GM12878 (cell line): Measurements from ENCODE around the gene PRR7. TPM values are rescaled to one million over a fixed set of nuclear protein-coding genes. Genes with fewer than 3 reads are reported as not detected.

ENCODE experiments used
- ATAC-seq: fragments of 200-7000 bp; cut with Tn5 transposase; 3 replicates; pipeline ENCODE4 v1.9.1; 2020; ENCODE audit warnings: mild to moderate bottlenecking, moderate library complexity
- BruUV-seq: library from RNA; stranded (reverse); fragments of 400-500 nt; replicated peaks from 2 replicates; lab custom pipeline; 2021; lab: Mats Ljungman, UMichigan
- CTCF ChIA-PET: fragments of 300-600 bp; sonication (Branson Sonifier 250); formaldehyde crosslinking; extraction: SDS; loops from one replicate; lab custom pipeline; 2021; ENCODE audit warnings: inconsistent platforms; lab: Yijun Ruan, JAX
- POLR2A ChIA-PET: fragments of 350-600 bp; formaldehyde crosslinking; extraction: SDS; loops from one replicate; lab custom pipeline; 2021; ENCODE audit warnings: inconsistent platforms; lab: Charles Lee
- RAD21 ChIA-PET: fragments of 300-600 bp; sonication (Branson Sonifier 250); formaldehyde crosslinking; loops from one replicate; lab custom pipeline; 2023; ENCODE audit warnings: antibody characterized with exemption; ENCODE audit not compliant: unreplicated experiment; lab: Charles Lee
- SMC1A ChIA-PET: fragments of 300-600 bp; sonication (Branson Sonifier 250); formaldehyde crosslinking; loops from one replicate; lab custom pipeline; 2023; ENCODE audit not compliant: unreplicated experiment, uncharacterized antibody; lab: Charles Lee
- DNase-seq: peaks from one replicate; pipeline ENCODE4 v3.0.0-alpha.2; 2011; ENCODE audit warnings: low read depth, low spot score
- FAIRE-seq: peaks from 3 replicates; lab custom pipeline; 2011; peaks lifted over from hg19 to GRCh38; lab: Jason Lieb, UNC
- H2AFZ ChIP-seq: 2 replicates; pipeline ENCODE4 v1.6.0; 2011; ENCODE audit warnings: low read depth, low read length, control low read depth; ENCODE audit not compliant: control insufficient read depth
- H3K27ac ChIP-seq: 2 replicates; pipeline ENCODE4 v1.5.1; 2011; ENCODE audit warnings: control low read depth; ENCODE audit not compliant: control insufficient read depth, insufficient read depth
- H3K27me3 ChIP-seq, 2 experiments: replicated peaks in 1 of 2; 2 replicates each; pipeline versions ENCODE4 v1.6.0 to v1.6.1; 2011; ENCODE audit warnings: low read length in 1 of 2; ENCODE audit not compliant: control insufficient read depth in 2 of 2, insufficient read depth in 2 of 2
- H3K36me3 ChIP-seq, 2 experiments: 2 replicates each; pipeline ENCODE4 v1.5.1; 2011; ENCODE audit warnings: low read length in 1 of 2; ENCODE audit not compliant: control insufficient read depth in 2 of 2, insufficient read depth in 2 of 2
- H3K4me1 ChIP-seq: 2 replicates; pipeline ENCODE4 v1.6.1; 2011; ENCODE audit warnings: mild to moderate bottlenecking, low read length, moderate library complexity, mixed read lengths; ENCODE audit not compliant: control insufficient read depth, insufficient read depth
- H3K4me2 ChIP-seq: 2 replicates; pipeline ENCODE4 v1.6.0; 2011; ENCODE audit warnings: control low read depth; ENCODE audit not compliant: control insufficient read depth, insufficient read depth
- H3K4me3 ChIP-seq: fragments of 200-600 bp; sonication (generic); 2 replicates; pipeline ENCODE4 v1.5.1; 2016
- H3K79me2 ChIP-seq: 2 replicates; pipeline ENCODE4 v1.6.0; 2011; ENCODE audit warnings: low read length; ENCODE audit not compliant: control insufficient read depth, insufficient read depth
- H3K9ac ChIP-seq: 2 replicates; pipeline ENCODE4 v1.8.0; 2011; ENCODE audit warnings: low read length, control low read depth, mixed read lengths; ENCODE audit not compliant: control insufficient read depth, insufficient read depth
- H3K9me3 ChIP-seq: replicated peaks from 3 replicates; pipeline ENCODE4 v1.5.1; 2011; ENCODE audit warnings: mild to moderate bottlenecking, low read length; ENCODE audit not compliant: control insufficient read depth, insufficient read depth
- H4K20me1 ChIP-seq: 2 replicates; pipeline ENCODE4 v1.6.0; 2011; ENCODE audit not compliant: control insufficient read depth, insufficient read depth
- ATF7 ChIP-seq: fragments of 450-650 bp; IDR thresholded peaks from 2 replicates; pipeline ENCODE4 v1.6.1; 2016; ENCODE audit warnings: low read depth, mild to moderate bottlenecking
- BRCA1 ChIP-seq: IDR thresholded peaks from 2 replicates; pipeline ENCODE4 v1.6.1; 2011; ENCODE audit warnings: low read depth, low read length, improper control_type of control experiment
- IRF3 ChIP-seq: fragments of 450-650 bp; IDR thresholded peaks from 2 replicates; pipeline ENCODE4 v1.6.1; 2014; ENCODE audit warnings: mild to moderate bottlenecking
- KDM1A ChIP-seq: fragments of 200-600 bp; sonication (generic); IDR thresholded peaks from 2 replicates; pipeline ENCODE4 v1.6.1; 2016; ENCODE audit warnings: borderline replicate concordance
- POLR2AphosphoS2 ChIP-seq: IDR thresholded peaks from 2 replicates; pipeline ENCODE4 v1.6.1; 2011; ENCODE audit warnings: low read depth, mild to moderate bottlenecking, low read length, improper control_type of control experiment, moderate library complexity
- POU2F2 ChIP-seq: IDR thresholded peaks from 3 replicates; pipeline ENCODE4 v1.6.1; 2011; ENCODE audit warnings: low read depth, mild to moderate bottlenecking, low read length, borderline replicate concordance
- REST ChIP-seq: IDR thresholded peaks from 2 replicates; pipeline ENCODE4 v1.6.1; 2012; ENCODE audit warnings: mild to moderate bottlenecking, low read depth, low read length
- SIN3A ChIP-seq: IDR thresholded peaks from 2 replicates; pipeline ENCODE4 v1.6.1; 2012; ENCODE audit warnings: low read depth, low read length, improper control_type of control experiment
- SMAD5 ChIP-seq: IDR thresholded peaks from 2 replicates; pipeline ENCODE4 v1.6.1; 2016; ENCODE audit warnings: antibody characterized with exemption, low read depth
- SREBF2 ChIP-seq: IDR thresholded peaks from 2 replicates; pipeline ENCODE4 v1.6.1; 2012; ENCODE audit warnings: mild to moderate bottlenecking, low read length
- TCF3 ChIP-seq: IDR thresholded peaks from 2 replicates; pipeline ENCODE4 v1.6.1; 2012; ENCODE audit warnings: low read depth, mild to moderate bottlenecking, low read length, borderline replicate concordance; ENCODE audit not compliant: insufficient read depth
- ZNF207 ChIP-seq: fragments of 450-650 bp; IDR thresholded peaks from 2 replicates; pipeline ENCODE4 v1.6.1; 2014; ENCODE audit warnings: antibody characterized with exemption, mild to moderate bottlenecking, borderline replicate concordance
- ZNF274 ChIP-seq: IDR thresholded peaks from one replicate; pipeline ENCODE4 v1.8.0; 2011; ENCODE audit not compliant: insufficient read length, insufficient read depth
- ZZZ3 ChIP-seq: IDR thresholded peaks from 2 replicates; pipeline ENCODE4 v1.6.1; 2011; ENCODE audit warnings: low read depth; ENCODE audit not compliant: control insufficient read depth, insufficient read length
- WGBS: methylation state at CpG from one replicate; pipeline ENCODE4 v1.1.6; 2016; ENCODE audit warnings: low lambda C conversion rate; ENCODE audit not compliant: insufficient replicate concordance, insufficient coverage; ENCODE audit errors: missing lambda C conversion rate; 5-methylcytosine and 5-hydroxymethylcytosine counted together
- in situ Hi-C: fragments of 300-500 bp; cut with MboI; formaldehyde crosslinking; loops from 9 replicates; pipeline ENCODE4 v1.14.3; 2018; ENCODE audit warnings: mixed read lengths
- intact Hi-C: fragments of 100-400 bp; cut with micrococcal nuclease; formaldehyde crosslinking; loops from one replicate; pipeline ENCODE4 v1.14.2; 2022; ENCODE audit not compliant: unreplicated experiment
- polyA plus RNA-seq, 11 experiments: library from polyadenylated mRNA; depleted of rRNA in 4 of 11; unstranded in 6 of 11; stranded (reverse) in 5 of 11; fragments of >200 nt; fragmentation: Nextera tagmentation in 4 of 11; fragmentation: Illumina TruSeq in 1 of 11; extraction: Ambion mirVana in 4 of 11; extraction: Trizol in 1 of 11; gene quantifications; 1 replicate in 1 of 11; 2 replicates in 10 of 11; pipeline versions ENCODE4 v1.2.1 to v1.2.3, GENCODE V29; 2011 to 2016; ENCODE audit warnings: inconsistent platforms in 2 of 11, missing spikeins in 2 of 11, low read depth in 1 of 11
- total RNA-seq, 4 experiments: library from RNA; depleted of rRNA in 3 of 4; stranded (reverse); fragments of >200 nt in 3 of 4; fragmentation: Illumina TruSeq in 1 of 4; extraction: Trizol in 1 of 4; gene quantifications; 2 replicates each; pipeline versions ENCODE4 v1.2.1 to v1.2.3, GENCODE V29; 2013 to 2021
- TF ChIP-seq, protein P1 (sequence below): IDR thresholded peaks from 2 replicates; pipeline ENCODE4 v1.6.1; 2011; ENCODE audit warnings: low read depth, mild to moderate bottlenecking, low read length, moderate library complexity, borderline replicate concordance; ENCODE audit errors: extremely low read depth

The PRR7 gene
- total and polyA plus RNA-seq, 10 of the 15 experiments (the other 5 are each of a cell fraction or from before 2014, with no cell fraction given) = 0.09 to 18.8 (median 4.6) TPM; not detected in 2

GRCh38 chr5:177434942-177435738, 11.5 kb upstream of the PRR7 start:
- RAD21 ChIA-PET = no interaction called here
- Histone ChIP-seq H3K4me3 (no peak overlapping the region), H3K79me2 (peaks cover 23% of the 10 kb centered on the region), H4K20me1 (no peaks in the 10 kb centered on the region), H3K27me3 (no peaks in the 10 kb centered on the region), H3K9me3 (no peaks in the 10 kb centered on the region), H3K9ac (no peak overlapping the region), H3K4me1 (peaks cover 27% of the 10 kb centered on the region), H3K27ac (no peak overlapping the region), H3K4me2 (no peak overlapping the region), H3K36me3 (peaks cover 46 to 52% of the 10 kb centered on the region in 2 experiments), H2AFZ (no peak overlapping the region)
- SMC1A ChIA-PET = interaction anchor here (7.2 kb wide), 1 partner anchor 8 kb away, joined by 73 read pairs; the partner anchor contains the start of gene PRR7
- TF ChIP-seq SREBF2 (no peak), SIN3A (no peak), BRCA1 (no peak), IRF3 (no peak), REST (no peak), TCF3 (no peak), ATF7 (no peak), POU2F2 (no peak), SMAD5 (no peak), ZZZ3 (no peak), ZNF207 (no peak), POLR2AphosphoS2 (no peak), ZNF274 (no peak), KDM1A (no peak)
- TF ChIP-seq, protein P1, sequence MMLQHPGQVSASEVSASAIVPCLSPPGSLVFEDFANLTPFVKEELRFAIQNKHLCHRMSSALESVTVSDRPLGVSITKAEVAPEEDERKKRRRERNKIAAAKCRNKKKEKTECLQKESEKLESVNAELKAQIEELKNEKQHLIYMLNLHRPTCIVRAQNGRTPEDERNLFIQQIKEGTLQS = no peak
- no TSS peak for BruUV-seq
- intact Hi-C loops (no loop called here), in situ Hi-C loops (no loop called here)
- no peak for DNase-seq
- POLR2A ChIA-PET = interaction anchor here (13.4 kb wide), 1 partner anchor 14 kb away, joined by 358 read pairs; the partner anchor contains the start of gene PRR7
- no peak for FAIRE-seq
- ATAC-seq = no peak
- CTCF ChIA-PET = no interaction called here
- WGBS = 89% methylated on average over 17 of the region's 20 CpGs
